Mesothelial cell of epicardium (in vitro differentiated cells): ENCODE results near the gene LEP. TPM values are rescaled to one million over a fixed set of nuclear protein-coding genes. Genes with fewer than 3 reads are reported as not detected.

ENCODE experiments used
- DNase-seq, 2 experiments: peaks; one replicate each; pipeline ENCODE4 v3.0.0; 2021; ENCODE audit warnings: low spot score in 2 of 2; ENCODE audit not compliant: unreplicated experiment in 2 of 2
- H3K27ac Mint-ChIP-seq: 2 replicates; pipeline ENCODE4 v1.8.0; 2021; ENCODE audit warnings: mixed read lengths
- H3K27me3 Mint-ChIP-seq: 2 replicates; pipeline ENCODE4 v1.8.0; 2021; ENCODE audit warnings: low read depth, mixed read lengths
- H3K36me3 Mint-ChIP-seq: 2 replicates; pipeline ENCODE4 v1.8.0; 2021; ENCODE audit warnings: mixed read lengths
- H3K4me1 Mint-ChIP-seq: 2 replicates; pipeline ENCODE4 v1.8.0; 2021; ENCODE audit warnings: mixed read lengths
- H3K4me3 Mint-ChIP-seq: 2 replicates; pipeline ENCODE4 v1.8.0; 2021; ENCODE audit warnings: mild to moderate bottlenecking, moderate library complexity, mixed read lengths
- H3K9me3 Mint-ChIP-seq: 2 replicates; pipeline ENCODE4 v1.8.0; 2021; ENCODE audit warnings: mixed read lengths
- total RNA-seq: library from RNA; stranded (reverse); gene quantifications from 3 replicates; pipeline ENCODE4 v1.2.1, GENCODE V29; 2021
- TF ChIP-seq, protein P1 (sequence below): fragments of 200-600 bp; sonication (generic); IDR thresholded peaks from one replicate; pipeline ENCODE4 v1.5.0; 2021; ENCODE audit warnings: antibody characterized with exemption; ENCODE audit not compliant: unreplicated experiment

Gene LEP
- total RNA-seq: not detected in 3 replicates

DNA sequence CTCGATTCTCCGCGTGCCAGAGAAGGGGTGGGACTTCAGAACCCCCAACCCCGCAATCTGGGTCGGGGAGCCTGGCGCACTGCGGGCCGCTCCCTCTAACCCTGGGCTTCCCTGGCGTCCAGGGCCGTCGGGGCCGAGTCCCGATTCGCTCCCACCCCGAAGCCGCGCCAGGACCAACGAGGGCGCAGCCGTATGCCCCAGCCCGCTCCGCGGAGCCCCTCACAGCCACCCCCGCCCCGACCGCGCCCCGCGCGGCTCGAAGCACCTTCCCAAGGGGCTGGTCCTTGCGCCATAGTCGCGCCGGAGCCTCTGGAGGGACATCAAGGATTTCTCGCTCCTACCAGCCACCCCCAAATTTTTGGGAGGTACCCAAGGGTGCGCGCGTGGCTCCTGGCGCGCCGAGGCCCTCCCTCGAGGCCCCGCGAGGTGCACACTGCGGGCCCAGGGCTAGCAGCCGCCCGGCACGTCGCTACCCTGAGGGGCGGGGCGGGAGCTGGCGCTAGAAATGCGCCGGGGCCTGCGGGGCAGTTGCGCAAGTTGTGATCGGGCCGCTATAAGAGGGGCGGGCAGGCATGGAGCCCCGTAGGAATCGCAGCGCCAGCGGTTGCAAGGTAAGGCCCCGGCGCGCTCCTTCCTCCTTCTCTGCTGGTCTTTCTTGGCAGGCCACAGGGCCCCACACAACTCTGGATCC, at the start of gene LEP:
LEP (plus strand) TSS at position 583 of the 691 bp plus-strand sequence. CDS start 10,741 bp downstream, outside the sequence.
- no peak for DNase-seq
- Mint-ChIP-seq H3K4me3 (no peak within 1 kb of the TSS), H3K27me3 (peaks cover 2% of the 10 kb centered on the region), H3K4me1 (no peaks in the 10 kb centered on the region), H3K36me3 (no peaks in the 10 kb centered on the region), H3K27ac (no peak within 1 kb of the TSS), H3K9me3 (peaks cover 15% of the 10 kb centered on the region)
- TF ChIP-seq, protein P1, sequence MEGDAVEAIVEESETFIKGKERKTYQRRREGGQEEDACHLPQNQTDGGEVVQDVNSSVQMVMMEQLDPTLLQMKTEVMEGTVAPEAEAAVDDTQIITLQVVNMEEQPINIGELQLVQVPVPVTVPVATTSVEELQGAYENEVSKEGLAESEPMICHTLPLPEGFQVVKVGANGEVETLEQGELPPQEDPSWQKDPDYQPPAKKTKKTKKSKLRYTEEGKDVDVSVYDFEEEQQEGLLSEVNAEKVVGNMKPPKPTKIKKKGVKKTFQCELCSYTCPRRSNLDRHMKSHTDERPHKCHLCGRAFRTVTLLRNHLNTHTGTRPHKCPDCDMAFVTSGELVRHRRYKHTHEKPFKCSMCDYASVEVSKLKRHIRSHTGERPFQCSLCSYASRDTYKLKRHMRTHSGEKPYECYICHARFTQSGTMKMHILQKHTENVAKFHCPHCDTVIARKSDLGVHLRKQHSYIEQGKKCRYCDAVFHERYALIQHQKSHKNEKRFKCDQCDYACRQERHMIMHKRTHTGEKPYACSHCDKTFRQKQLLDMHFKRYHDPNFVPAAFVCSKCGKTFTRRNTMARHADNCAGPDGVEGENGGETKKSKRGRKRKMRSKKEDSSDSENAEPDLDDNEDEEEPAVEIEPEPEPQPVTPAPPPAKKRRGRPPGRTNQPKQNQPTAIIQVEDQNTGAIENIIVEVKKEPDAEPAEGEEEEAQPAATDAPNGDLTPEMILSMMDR: no peak

DNA sequence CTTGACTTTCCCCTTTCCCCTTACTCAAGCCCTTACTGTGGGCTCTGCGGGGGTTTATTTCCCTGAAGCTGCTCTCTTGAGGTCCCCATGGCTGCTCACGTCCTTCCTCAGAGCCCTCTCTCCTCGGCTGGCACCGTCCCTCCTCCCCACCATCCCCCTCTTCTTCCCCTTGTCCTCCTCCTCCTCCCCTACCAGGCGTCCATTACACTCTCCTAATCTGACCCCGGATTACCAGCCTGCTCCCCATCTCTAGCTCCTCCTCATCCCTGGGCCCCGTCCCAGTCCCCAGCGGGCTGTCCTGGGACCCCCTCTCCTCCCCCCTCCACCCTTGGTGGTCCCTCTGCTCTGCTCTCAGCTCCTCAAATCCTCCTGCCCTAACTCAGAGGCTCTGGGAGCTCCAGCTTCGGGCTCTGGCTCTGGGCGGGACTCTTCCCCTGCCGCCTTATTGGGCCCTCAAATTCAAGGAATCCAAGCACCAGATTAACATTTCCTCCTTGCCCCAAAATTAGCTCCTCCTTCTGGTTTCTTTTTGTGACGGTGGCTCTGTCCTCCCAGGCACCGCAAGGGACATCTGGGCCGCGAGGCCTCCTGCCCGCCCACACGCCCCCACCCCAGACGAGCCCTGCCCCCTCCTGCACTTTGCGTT, 48.5 kb upstream of the LEP start:
- Mint-ChIP-seq H3K27ac (no peak overlapping the region), H3K9me3 (peaks cover 32% of the 10 kb centered on the region), H3K27me3 (peaks cover 53% of the 10 kb centered on the region), H3K4me1 (no peaks in the 10 kb centered on the region), H3K36me3 (peaks cover 3% of the 10 kb centered on the region), H3K4me3 (no peak overlapping the region)
- DNase-seq: no peak
- TF ChIP-seq, protein P1: no peak

DNA sequence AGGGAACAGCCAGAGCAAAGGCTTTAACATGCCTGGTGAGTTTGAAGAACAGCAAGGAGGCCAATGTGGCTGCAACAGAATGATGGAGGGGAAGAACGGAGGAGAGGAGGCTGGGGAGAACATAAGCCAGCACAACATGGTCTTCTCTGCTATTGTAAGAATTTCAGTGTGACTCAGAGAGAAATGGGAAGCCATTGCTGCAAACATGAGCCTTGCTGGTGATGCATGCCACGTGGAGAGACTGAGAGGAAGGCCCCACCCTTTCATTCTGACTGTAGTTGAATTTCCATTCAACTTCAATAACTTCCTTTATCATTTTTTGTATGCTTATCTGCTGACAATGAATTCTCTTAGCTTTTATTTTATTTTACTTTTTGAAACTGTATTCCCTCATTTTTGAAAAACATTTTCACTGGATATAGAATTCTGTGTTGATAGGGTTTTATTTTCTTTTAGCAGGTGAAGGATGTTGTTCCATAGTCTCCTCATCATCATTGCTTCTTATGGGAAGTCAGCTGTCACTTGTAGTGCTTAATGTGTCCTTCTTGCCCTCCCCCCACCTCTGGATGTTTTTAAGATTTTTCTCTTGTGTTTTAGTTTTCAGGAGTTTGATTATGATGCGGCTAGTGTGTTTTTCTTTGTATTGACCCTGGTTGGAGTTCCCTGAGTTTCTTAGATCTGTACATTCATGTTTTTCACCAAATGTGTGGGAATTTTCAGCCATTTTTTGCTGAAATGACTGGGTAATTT, 46.4 kb upstream of the LEP start:
- no peak overlapping the region for H3K27ac Mint-ChIP-seq
- DNase-seq: no peak
- H3K27me3 Mint-ChIP-seq: peaks cover 43% of the 10 kb centered on the region
- H3K9me3 Mint-ChIP-seq: peaks cover 32% of the 10 kb centered on the region
- H3K4me3 Mint-ChIP-seq: no peak overlapping the region
- peaks cover 3% of the 10 kb centered on the region for H3K36me3 Mint-ChIP-seq
- TF ChIP-seq, protein P1: no peak
- no peaks in the 10 kb centered on the region for H3K4me1 Mint-ChIP-seq

DNA sequence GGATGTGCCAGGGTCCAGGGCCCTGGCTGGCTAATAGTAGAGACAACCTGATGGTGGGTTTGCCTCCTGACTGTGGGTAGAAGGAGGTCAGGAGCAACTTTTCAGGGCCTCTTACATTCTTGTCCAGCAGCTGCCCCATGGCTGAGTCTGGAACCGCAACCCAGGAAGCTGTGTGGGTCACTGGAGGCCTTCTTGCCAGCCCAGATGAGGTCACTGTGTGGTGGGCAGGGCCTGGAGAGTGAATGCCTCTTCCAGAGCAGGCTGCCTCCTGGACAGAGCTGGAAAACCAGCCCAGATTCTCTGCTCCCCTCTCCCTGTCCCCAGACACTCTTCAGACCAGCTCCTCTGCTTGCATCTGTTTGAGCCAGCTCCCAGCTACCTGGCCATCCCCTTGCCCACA, 43.5 kb upstream of the LEP start:
- Mint-ChIP-seq H3K27me3 (peaks cover 40% of the 10 kb centered on the region), H3K4me3 (no peak overlapping the region), H3K27ac (no peak overlapping the region), H3K4me1 (peaks cover 19% of the 10 kb centered on the region), H3K9me3 (peaks cover 32% of the 10 kb centered on the region), H3K36me3 (peaks cover 3% of the 10 kb centered on the region)
- no peak for DNase-seq
- TF ChIP-seq, protein P1: no peak

DNA sequence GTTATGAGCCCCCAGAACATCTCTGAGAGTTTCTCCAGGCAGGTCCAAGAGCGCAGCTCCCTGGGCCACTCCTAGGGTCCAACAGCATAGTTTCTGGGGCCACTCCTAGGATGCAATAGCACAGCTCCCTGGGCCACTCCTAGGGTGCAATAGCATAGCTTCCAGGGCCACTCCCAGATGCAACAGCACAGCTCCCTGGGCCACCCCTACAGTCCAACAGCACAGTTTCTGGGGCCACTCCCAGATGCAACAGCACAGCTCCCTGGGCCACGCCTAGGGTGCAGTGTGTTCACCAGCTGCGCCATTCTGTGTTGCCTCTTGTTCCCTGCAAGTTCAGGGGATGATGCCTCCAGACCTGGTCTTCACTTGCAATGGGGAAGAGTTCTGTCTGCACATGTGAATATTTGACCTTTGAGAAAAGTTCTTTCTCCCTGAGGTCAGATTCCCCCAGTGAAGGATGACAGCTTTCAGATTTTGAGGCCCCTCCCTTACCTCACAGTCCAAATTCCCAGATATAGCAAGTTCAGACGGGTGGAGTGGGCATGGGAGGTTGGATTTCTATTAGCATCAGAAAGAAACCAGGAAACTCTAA, 43.0 kb upstream of the LEP start:
- Mint-ChIP-seq H3K4me1 (peaks cover 20% of the 10 kb centered on the region), H3K9me3 (peaks cover 32% of the 10 kb centered on the region), H3K27me3 (peaks cover 45% of the 10 kb centered on the region), H3K4me3 (no peak overlapping the region), H3K36me3 (peaks cover 3% of the 10 kb centered on the region), H3K27ac (no peak overlapping the region)
- DNase-seq: no peak
- TF ChIP-seq, protein P1: no peak
